KMS-11 (cell line): Measurements from ENCODE around the gene HAUS8.

Source experiments
- H2AFZ ChIP-seq: fragments of 200-600 bp; sonication (generic); 2 replicates; pipeline ENCODE4 v1.6.1; 2016; ENCODE audit warnings: antibody characterized with exemption, mixed run types, low read depth
- H3K27ac ChIP-seq: fragments of 200-600 bp; sonication (generic); 2 replicates; pipeline ENCODE4 v1.6.1; 2016; ENCODE audit warnings: mild to moderate bottlenecking, mixed run types
- H3K27me3 ChIP-seq: fragments of 200-600 bp; sonication (generic); 2 replicates; pipeline ENCODE4 v1.6.1; 2017; ENCODE audit warnings: mild to moderate bottlenecking, low read depth, mixed run types, moderate library complexity; ENCODE audit not compliant: insufficient read depth
- H3K36me3 ChIP-seq: fragments of 200-600 bp; sonication (generic); 2 replicates; pipeline ENCODE4 v1.6.1; 2017; ENCODE audit warnings: mild to moderate bottlenecking, mixed run types; ENCODE audit not compliant: insufficient read depth
- H3K4me1 ChIP-seq: fragments of 200-600 bp; sonication (generic); 2 replicates; pipeline ENCODE4 v1.6.1; 2016; ENCODE audit warnings: mild to moderate bottlenecking, low read depth, mixed run types; ENCODE audit not compliant: poor library complexity, severe bottlenecking
- H3K4me2 ChIP-seq: fragments of 200-600 bp; sonication (generic); 2 replicates; pipeline ENCODE4 v1.7.0; 2016; ENCODE audit warnings: mild to moderate bottlenecking, mixed run types
- H3K4me3 ChIP-seq: fragments of 200-600 bp; sonication (generic); IDR thresholded peaks from 2 replicates; pipeline ENCODE4 v1.6.1; 2017; ENCODE audit warnings: low read depth, low read length, mixed read lengths; ENCODE audit not compliant: insufficient read depth
- H3K79me2 ChIP-seq: fragments of 200-600 bp; sonication (generic); 2 replicates; pipeline ENCODE4 v1.6.1; 2016; ENCODE audit warnings: low read depth, mixed run types; ENCODE audit not compliant: insufficient read depth
- H3K9ac ChIP-seq: fragments of 200-600 bp; sonication (generic); 2 replicates; pipeline ENCODE4 v1.6.1; 2016; ENCODE audit warnings: mild to moderate bottlenecking, mixed run types
- H4K20me1 ChIP-seq: fragments of 200-600 bp; sonication (generic); 2 replicates; pipeline ENCODE4 v1.6.1; 2016; ENCODE audit warnings: mild to moderate bottlenecking, mixed run types; ENCODE audit not compliant: insufficient read depth
- TF ChIP-seq, protein P1 (sequence below): fragments of 200-600 bp; sonication (generic); conservative IDR thresholded peaks from 2 replicates; pipeline ENCODE4 v1.6.1; 2017; ENCODE audit warnings: low read depth, mild to moderate bottlenecking, antibody characterized with exemption, low read length, moderate library complexity, mixed read lengths

HAUS8 gene

DNA sequence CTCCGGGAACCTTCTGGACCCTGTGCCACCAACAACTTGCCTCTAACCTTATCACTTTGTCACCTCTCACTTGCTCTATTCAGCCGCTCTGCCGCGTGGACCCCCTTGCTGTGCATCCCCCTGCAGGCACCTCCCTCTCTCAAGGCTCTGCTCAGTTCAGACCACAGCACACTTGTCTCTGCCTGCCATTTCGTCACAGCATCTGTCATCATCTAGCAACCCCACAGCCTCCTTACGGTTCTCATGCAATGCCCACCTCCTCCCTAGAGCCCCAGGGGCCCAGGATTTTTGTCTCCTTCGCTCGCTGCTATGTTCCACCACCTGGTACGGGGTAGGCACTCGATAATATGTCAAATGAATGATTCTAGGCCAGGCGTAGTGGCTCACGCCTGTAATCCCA is 4.8 kb downstream of the HAUS8 start:
- peaks cover 3% of the 10 kb centered on the region; the same call in 1 of the 2 replicates for H4K20me1 ChIP-seq
- H2AFZ ChIP-seq, result no peak overlapping the region
- H3K4me2 ChIP-seq, result no peak overlapping the region
- no peak overlapping the region for H3K9ac ChIP-seq
- H3K4me1 ChIP-seq, result peaks cover 20% of the 10 kb centered on the region
- peaks cover 19% of the 10 kb centered on the region for H3K79me2 ChIP-seq
- H3K27me3 ChIP-seq, result no peaks in the 10 kb centered on the region
- no peak overlapping the region for H3K27ac ChIP-seq
- H3K4me3 ChIP-seq, result no peak overlapping the region
- H3K36me3 ChIP-seq, result no peaks in the 10 kb centered on the region
- TF ChIP-seq, protein P1, sequence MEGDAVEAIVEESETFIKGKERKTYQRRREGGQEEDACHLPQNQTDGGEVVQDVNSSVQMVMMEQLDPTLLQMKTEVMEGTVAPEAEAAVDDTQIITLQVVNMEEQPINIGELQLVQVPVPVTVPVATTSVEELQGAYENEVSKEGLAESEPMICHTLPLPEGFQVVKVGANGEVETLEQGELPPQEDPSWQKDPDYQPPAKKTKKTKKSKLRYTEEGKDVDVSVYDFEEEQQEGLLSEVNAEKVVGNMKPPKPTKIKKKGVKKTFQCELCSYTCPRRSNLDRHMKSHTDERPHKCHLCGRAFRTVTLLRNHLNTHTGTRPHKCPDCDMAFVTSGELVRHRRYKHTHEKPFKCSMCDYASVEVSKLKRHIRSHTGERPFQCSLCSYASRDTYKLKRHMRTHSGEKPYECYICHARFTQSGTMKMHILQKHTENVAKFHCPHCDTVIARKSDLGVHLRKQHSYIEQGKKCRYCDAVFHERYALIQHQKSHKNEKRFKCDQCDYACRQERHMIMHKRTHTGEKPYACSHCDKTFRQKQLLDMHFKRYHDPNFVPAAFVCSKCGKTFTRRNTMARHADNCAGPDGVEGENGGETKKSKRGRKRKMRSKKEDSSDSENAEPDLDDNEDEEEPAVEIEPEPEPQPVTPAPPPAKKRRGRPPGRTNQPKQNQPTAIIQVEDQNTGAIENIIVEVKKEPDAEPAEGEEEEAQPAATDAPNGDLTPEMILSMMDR, result no peak

DNA sequence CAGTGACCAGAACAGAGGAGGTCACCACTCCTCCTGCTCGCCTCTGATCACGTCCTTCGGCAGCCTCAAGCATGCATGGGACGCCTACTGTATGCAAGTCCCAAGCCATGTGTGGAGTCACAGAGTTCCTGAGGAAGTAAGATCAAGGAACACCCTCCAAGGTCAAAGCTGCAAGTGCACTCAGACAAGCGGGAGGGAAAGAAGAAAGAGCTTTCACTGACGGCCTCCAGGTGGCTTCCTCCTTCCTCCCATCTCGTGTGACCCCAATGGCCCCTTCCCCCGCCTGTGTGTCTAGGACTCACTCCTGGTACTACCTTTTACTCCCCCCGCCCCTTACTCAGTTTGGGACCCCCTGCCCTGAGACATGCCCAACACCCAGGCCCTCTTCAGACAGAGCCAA is 6.1 kb downstream of the HAUS8 start:
- Histone ChIP-seq H3K4me3 (no peak overlapping the region), H3K9ac (no peak overlapping the region), H3K4me1 (peaks cover 28% of the 10 kb centered on the region), H3K27ac (no peak overlapping the region), H3K27me3 (no peaks in the 10 kb centered on the region), H2AFZ (no peak overlapping the region), H3K4me2 (no peak overlapping the region), H3K36me3 (no peaks in the 10 kb centered on the region), H3K79me2 (peaks cover 13% of the 10 kb centered on the region), H4K20me1 (peaks cover 3% of the 10 kb centered on the region; the same call in 1 of the 2 replicates)
- TF ChIP-seq, protein P1, result no peak

DNA sequence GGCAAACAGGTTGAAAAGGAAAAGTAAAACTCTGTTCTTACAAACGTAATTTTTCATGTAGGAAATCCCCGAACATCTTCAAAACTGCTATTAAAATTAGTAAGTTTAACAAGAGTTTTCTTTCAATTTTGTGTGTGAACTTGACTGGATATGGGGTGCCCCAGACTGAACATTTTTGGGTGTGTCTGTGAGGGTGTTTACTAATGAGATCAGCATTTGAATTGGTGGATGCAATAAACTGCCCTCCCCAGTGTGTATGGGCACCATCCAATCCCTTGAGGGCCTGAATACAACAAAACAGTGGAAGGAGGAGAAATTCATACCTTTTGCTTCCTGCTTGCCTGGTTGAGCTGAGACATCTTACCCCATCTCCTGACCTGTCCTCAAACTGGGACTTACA is 11.8 kb downstream of the HAUS8 start:
- Histone ChIP-seq H3K4me1 (peaks cover 15% of the 10 kb centered on the region), H3K79me2 (0 out of 2 replicates have a peak, but pooled peaks cover 5% of the 10 kb centered on the region), H2AFZ (no peak overlapping the region), H3K4me2 (no peak overlapping the region), H3K4me3 (no peak overlapping the region), H3K27ac (no peak overlapping the region), H3K27me3 (no peaks in the 10 kb centered on the region), H3K36me3 (no peaks in the 10 kb centered on the region; the same call in 1 of the 2 replicates), H4K20me1 (peaks cover 3% of the 10 kb centered on the region; the same call in 1 of the 2 replicates), H3K9ac (no peak overlapping the region)
- TF ChIP-seq, protein P1, result no peak

DNA sequence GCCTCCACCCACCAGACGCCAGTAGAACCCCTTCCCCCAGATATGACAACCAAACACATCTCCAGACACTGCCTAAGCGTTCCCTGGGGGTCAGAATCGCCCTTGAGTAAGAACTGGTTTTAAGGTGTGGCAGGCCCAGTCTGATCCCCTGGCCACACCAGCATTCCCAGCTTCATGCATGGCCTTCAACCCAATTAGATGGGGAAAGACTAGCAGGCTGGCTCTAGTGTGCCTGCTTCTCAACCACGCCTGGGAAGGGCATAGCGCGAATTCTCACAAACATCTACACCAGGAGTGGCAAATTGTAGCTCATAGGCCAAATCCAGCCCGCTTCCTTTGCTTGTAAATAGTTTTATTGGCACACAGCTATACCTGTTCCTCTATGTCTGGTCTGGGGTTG is 13.6 kb downstream of the HAUS8 start:
- TF ChIP-seq, protein P1, result no peak
- Histone ChIP-seq H2AFZ (no peak overlapping the region), H3K27ac (no peak overlapping the region), H3K79me2 (0 out of 2 replicates have a peak, but pooled peaks cover 5% of the 10 kb centered on the region), H3K4me2 (no peak overlapping the region), H4K20me1 (peaks cover 2% of the 10 kb centered on the region; the same call in 1 of the 2 replicates), H3K4me3 (no peak overlapping the region), H3K36me3 (no peaks in the 10 kb centered on the region; the same call in 1 of the 2 replicates), H3K27me3 (no peaks in the 10 kb centered on the region), H3K4me1 (peaks cover 12% of the 10 kb centered on the region), H3K9ac (no peak overlapping the region)
